ENCODE results near the gene TSTD1. TPM values are rescaled to one million over a fixed set of nuclear protein-coding genes. Genes with fewer than 3 reads are reported as not detected.
A peak's percentile ranks its signal among the peaks of the same experiment; 100 is the strongest.

Gene TSTD1
- total RNA-seq, 2 experiments from 2014 or later, result 70.8 to 78.7 TPM

DNA sequence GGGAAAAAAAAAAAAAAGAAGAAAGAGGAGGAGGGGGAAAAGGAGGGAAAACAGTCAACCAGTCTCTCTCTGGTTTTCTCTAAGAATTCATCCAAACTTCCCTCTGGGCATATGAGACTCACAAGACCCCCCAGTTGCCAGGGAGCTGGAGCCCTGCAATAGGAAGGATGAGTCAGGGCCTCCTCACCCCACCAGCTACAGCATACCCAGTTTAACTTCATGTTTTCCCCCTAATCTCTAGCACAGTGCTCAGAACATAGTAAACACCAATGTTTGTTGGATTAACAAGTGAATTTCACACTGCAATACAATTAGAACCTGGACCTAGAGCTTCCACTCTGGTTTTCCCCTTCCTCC, 25.7 kb downstream of the TSTD1 start:
- no peak for TF ChIP-seq CTCF (IDR thresholded peaks at IDR 0.05)
- DNase-seq (peak; percentile 38), ATAC-seq (peak; percentile 54)
- H3K9me3 Mint-ChIP-seq, result no peaks in the 10 kb centered on the region
- peak overlapping the region; percentile 71 for H3K4me3 Mint-ChIP-seq
- H3K27ac Mint-ChIP-seq, result peak overlapping the region; percentile 94
- H3K4me1 Mint-ChIP-seq (ENCODE audit: low read depth), result peaks cover 33% of the 10 kb centered on the region
- intact Hi-C loops (cut with micrococcal nuclease), result no loop called here
- H3K27me3 Mint-ChIP-seq, result no peaks in the 10 kb centered on the region
- no peaks in the 10 kb centered on the region for H3K36me3 Mint-ChIP-seq (ENCODE audit: low read depth)
- ChIA-PET POLR2A (interaction anchor here (0.9 to 1.7 kb wide), 5 partner anchors 12 to 220 kb away, joined by 3 to 5 read pairs (median 4); partner anchors contain the start of genes ARHGAP30 and USF1), CTCF (interaction anchor here (0.8 to 2.4 kb wide), 9 partner anchors 8 to 288 kb away, joined by 3 to 8 read pairs (median 5); partner anchors contain the start of gene USF1)

GRCh38 chr1:161012420-161012819, 26.3 kb downstream of the TSTD1 start:
- ATAC-seq (no peak), DNase-seq (no peak)
- Mint-ChIP-seq H3K4me1 (ENCODE audit: low read depth) (peaks cover 30% of the 10 kb centered on the region), H3K36me3 (ENCODE audit: low read depth) (no peaks in the 10 kb centered on the region), H3K4me3 (no peak overlapping the region), H3K9me3 (no peaks in the 10 kb centered on the region), H3K27me3 (no peaks in the 10 kb centered on the region), H3K27ac (no peak overlapping the region)
- POLR2A ChIA-PET, result interaction anchor here (1.1 to 1.7 kb wide), 2 partner anchors 15 to 33 kb away, joined by 4 to 5 read pairs; partner anchors contain the start of gene USF1
- TF ChIP-seq CTCF (IDR thresholded peaks at IDR 0.05), result no peak
- CTCF ChIA-PET, result interaction anchor here (1.0 to 2.4 kb wide), 8 partner anchors 7 to 87 kb away, joined by 3 to 10 read pairs (median 5); partner anchors contain the start of gene F11R
- intact Hi-C loops (cut with micrococcal nuclease), result no loop called here

GRCh38 chr1:161009602-161010211, 29.1 kb downstream of the TSTD1 start:
- intact Hi-C loops (cut with micrococcal nuclease), result no loop called here
- no peaks in the 10 kb centered on the region for H3K9me3 Mint-ChIP-seq
- DNase-seq, result no peak
- POLR2A ChIA-PET, result no interaction called here
- CTCF ChIA-PET, result no interaction called here
- ATAC-seq, result no peak
- no peak overlapping the region for H3K4me3 Mint-ChIP-seq
- H3K27ac Mint-ChIP-seq, result no peak overlapping the region
- H3K4me1 Mint-ChIP-seq (ENCODE audit: low read depth), result peaks cover 26% of the 10 kb centered on the region
- H3K36me3 Mint-ChIP-seq (ENCODE audit: low read depth), result no peaks in the 10 kb centered on the region
- H3K27me3 Mint-ChIP-seq, result no peaks in the 10 kb centered on the region
- TF ChIP-seq CTCF (IDR thresholded peaks at IDR 0.05), result no peak

DNA sequence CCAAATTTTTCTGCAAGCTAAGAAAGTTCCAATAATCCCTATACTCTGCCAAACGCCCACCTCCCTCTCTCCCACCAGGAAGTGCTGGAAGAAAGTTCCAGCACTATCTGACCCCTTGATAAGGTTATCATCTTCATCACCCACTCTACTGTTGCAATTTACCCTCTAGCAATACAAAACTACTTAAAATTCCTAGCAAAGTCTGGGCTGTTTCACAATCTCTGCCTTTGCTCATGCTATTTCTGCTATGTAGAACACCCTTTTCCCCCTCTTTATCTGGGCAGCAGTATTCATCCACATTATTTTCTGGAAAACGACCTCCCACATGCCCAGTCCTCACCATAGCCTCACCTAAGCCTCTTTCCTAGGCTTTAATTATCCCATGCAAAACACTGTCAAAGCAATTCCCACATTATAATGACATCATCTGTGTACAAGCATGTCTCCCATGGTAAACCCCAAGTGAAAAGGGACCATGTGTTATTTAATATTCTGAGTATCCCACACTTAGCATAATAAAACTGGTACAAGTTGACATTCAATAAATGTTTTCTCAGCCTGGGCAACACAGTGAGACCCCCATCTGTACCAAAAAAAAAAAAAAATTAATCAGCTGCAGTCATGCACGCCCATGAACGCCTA, 29.8 kb downstream of the TSTD1 start:
- intact Hi-C loops (cut with micrococcal nuclease), result no loop called here
- Mint-ChIP-seq H3K36me3 (ENCODE audit: low read depth) (no peaks in the 10 kb centered on the region), H3K9me3 (no peaks in the 10 kb centered on the region), H3K27ac (peak overlapping the region; percentile 9), H3K4me3 (no peak overlapping the region), H3K4me1 (ENCODE audit: low read depth) (peaks cover 22% of the 10 kb centered on the region), H3K27me3 (no peaks in the 10 kb centered on the region)
- ATAC-seq (no peak), DNase-seq (no peak)
- ChIA-PET POLR2A (no interaction called here), CTCF (interaction anchor here (0.9 to 1.9 kb wide), 2 partner anchors 12 to 88 kb away, joined by 3 to 6 read pairs; no protein-coding TSS in a partner anchor)
- TF ChIP-seq CTCF (IDR thresholded peaks at IDR 0.05), result no peak

DNA sequence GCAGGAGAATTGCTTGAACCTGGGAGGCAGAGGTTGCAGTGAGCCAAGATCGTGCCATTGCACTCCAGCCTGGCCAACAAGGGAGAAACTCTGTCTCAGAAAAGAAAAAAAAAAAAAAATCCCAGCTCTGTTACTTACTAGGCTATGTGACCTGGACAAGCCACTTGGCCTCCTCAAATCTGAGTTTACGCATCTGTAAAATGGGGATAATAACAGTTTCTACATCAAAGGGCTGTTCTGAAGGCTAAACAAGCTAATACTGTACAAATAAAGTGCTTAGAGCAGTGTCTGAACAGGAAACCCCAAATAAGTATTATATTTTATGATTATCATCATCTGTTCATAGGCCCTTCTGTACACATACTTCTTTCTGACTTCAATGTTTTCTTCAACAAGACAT, 31.4 kb downstream of the TSTD1 start:
- Mint-ChIP-seq H3K4me1 (ENCODE audit: low read depth) (peaks cover 9% of the 10 kb centered on the region), H3K4me3 (no peak overlapping the region), H3K27me3 (no peaks in the 10 kb centered on the region), H3K36me3 (ENCODE audit: low read depth) (no peaks in the 10 kb centered on the region), H3K27ac (no peak overlapping the region), H3K9me3 (no peaks in the 10 kb centered on the region)
- ChIA-PET CTCF (interaction anchor here (0.8 to 2.4 kb wide), 3 partner anchors 10 to 90 kb away, joined by 3 to 8 read pairs (median 6); no protein-coding TSS in a partner anchor), POLR2A (interaction anchor here (1.1 kb wide), 1 partner anchor 14 kb away, joined by 3 read pairs; the partner anchor contains the start of gene F11R)
- ATAC-seq (no peak), DNase-seq (no peak)
- intact Hi-C loops (cut with micrococcal nuclease), result no loop called here
- TF ChIP-seq CTCF (IDR thresholded peaks at IDR 0.05), result no peak
